ENCODE results near the gene GNG12. TPM values are rescaled to one million over a fixed set of nuclear protein-coding genes. Genes with fewer than 3 reads are reported as not detected.

GNG12 gene
- total and polyA plus RNA-seq, 9 of the 15 experiments (the other 6 are each of a cell fraction or from before 2014, with no cell fraction given), result 2.6 to 6.0 (median 4.1) TPM

DNA sequence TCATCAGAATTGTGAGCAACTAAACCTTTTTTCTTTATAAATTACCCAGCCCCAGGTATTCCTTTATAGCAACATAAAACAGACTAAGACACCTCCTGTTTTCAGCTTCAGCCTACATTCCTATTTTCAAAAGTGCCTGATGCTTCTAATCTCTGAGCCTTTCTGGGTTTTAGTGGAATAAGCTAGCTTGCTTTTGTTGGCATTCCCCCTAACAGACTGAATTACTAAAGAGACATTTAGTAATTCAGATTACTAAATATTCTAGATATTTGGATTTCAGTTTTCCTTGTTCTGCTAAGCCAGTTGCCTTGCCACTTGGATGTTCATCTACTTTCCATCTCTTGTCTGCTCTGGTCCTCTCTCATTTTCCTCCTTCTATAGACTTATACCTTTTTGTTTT, 10.5 kb upstream of the GNG12 start:
- no peaks in the 10 kb centered on the region for H3K9me1 ChIP-seq (ENCODE audit: control insufficient read depth, insufficient read depth, low read length)
- no peaks in the 10 kb centered on the region for H3K9me3 ChIP-seq (replicated peaks; ENCODE audit: control insufficient read depth, insufficient read depth, low read depth, low read length)
- no TSS peak for BruUV-seq (replicated peaks)
- no peak for ATAC-seq
- H3K36me3 ChIP-seq (ENCODE audit: control insufficient read depth, insufficient read depth, low read length), result no peaks in the 10 kb centered on the region
- DNase-seq (ENCODE audit: extremely low read depth in 1 of 4, low spot score in 3 of 4), result no peak
- POLR2A ChIA-PET, result no interaction called here
- H3K9ac ChIP-seq (ENCODE audit: insufficient read depth in 1 of 2, low read depth in 2 of 2, low read length in 2 of 2), result no peak overlapping the region
- no peak overlapping the region for H3K4me2 ChIP-seq (ENCODE audit: insufficient read depth, low read length)
- H4K20me1 ChIP-seq (replicated peaks; ENCODE audit: control insufficient read depth, insufficient read depth, low read length), result no peaks in the 10 kb centered on the region
- H3K27ac ChIP-seq (ENCODE audit: extremely low read depth, low read depth, low read length), result no peak overlapping the region
- H3K27me3 ChIP-seq (ENCODE audit: control insufficient read depth in 2 of 2, insufficient read depth in 2 of 2, low read length in 2 of 2), result peaks cover 0 to 4% of the 10 kb centered on the region in 2 experiments; a peak in 1 of 5 replicates
- intact Hi-C loops (cut with micrococcal nuclease), result no loop called here
- H3K4me1 ChIP-seq (replicated peaks in 1 of 2; ENCODE audit: control insufficient read depth in 2 of 2, insufficient read depth in 2 of 2, low read length in 2 of 2), result no peaks in the 10 kb centered on the region
- TF ChIP-seq DIDO1 (tag; IDR thresholded peaks at IDR 0.05; ENCODE audit: low read depth), result no peak
- no peak for TF ChIP-seq NUFIP1 (IDR thresholded peaks at IDR 0.05; ENCODE audit: partially characterized antibody)
- TF ChIP-seq NCOA4 (IDR thresholded peaks at IDR 0.05; ENCODE audit: partially characterized antibody), result no peak
- TF ChIP-seq, protein P1, sequence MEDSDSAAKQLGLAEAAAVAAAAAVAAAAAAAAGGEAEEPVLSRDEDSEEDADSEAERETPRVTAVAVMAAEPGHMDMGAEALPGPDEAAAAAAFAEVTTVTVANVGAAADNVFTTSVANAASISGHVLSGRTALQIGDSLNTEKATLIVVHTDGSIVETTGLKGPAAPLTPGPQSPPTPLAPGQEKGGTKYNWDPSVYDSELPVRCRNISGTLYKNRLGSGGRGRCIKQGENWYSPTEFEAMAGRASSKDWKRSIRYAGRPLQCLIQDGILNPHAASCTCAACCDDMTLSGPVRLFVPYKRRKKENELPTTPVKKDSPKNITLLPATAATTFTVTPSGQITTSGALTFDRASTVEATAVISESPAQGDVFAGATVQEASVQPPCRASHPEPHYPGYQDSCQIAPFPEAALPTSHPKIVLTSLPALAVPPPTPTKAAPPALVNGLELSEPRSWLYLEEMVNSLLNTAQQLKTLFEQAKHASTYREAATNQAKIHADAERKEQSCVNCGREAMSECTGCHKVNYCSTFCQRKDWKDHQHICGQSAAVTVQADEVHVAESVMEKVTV (CRISPR knock-in tag; IDR thresholded peaks at IDR 0.05), result no peak
- TF ChIP-seq, protein P2, sequence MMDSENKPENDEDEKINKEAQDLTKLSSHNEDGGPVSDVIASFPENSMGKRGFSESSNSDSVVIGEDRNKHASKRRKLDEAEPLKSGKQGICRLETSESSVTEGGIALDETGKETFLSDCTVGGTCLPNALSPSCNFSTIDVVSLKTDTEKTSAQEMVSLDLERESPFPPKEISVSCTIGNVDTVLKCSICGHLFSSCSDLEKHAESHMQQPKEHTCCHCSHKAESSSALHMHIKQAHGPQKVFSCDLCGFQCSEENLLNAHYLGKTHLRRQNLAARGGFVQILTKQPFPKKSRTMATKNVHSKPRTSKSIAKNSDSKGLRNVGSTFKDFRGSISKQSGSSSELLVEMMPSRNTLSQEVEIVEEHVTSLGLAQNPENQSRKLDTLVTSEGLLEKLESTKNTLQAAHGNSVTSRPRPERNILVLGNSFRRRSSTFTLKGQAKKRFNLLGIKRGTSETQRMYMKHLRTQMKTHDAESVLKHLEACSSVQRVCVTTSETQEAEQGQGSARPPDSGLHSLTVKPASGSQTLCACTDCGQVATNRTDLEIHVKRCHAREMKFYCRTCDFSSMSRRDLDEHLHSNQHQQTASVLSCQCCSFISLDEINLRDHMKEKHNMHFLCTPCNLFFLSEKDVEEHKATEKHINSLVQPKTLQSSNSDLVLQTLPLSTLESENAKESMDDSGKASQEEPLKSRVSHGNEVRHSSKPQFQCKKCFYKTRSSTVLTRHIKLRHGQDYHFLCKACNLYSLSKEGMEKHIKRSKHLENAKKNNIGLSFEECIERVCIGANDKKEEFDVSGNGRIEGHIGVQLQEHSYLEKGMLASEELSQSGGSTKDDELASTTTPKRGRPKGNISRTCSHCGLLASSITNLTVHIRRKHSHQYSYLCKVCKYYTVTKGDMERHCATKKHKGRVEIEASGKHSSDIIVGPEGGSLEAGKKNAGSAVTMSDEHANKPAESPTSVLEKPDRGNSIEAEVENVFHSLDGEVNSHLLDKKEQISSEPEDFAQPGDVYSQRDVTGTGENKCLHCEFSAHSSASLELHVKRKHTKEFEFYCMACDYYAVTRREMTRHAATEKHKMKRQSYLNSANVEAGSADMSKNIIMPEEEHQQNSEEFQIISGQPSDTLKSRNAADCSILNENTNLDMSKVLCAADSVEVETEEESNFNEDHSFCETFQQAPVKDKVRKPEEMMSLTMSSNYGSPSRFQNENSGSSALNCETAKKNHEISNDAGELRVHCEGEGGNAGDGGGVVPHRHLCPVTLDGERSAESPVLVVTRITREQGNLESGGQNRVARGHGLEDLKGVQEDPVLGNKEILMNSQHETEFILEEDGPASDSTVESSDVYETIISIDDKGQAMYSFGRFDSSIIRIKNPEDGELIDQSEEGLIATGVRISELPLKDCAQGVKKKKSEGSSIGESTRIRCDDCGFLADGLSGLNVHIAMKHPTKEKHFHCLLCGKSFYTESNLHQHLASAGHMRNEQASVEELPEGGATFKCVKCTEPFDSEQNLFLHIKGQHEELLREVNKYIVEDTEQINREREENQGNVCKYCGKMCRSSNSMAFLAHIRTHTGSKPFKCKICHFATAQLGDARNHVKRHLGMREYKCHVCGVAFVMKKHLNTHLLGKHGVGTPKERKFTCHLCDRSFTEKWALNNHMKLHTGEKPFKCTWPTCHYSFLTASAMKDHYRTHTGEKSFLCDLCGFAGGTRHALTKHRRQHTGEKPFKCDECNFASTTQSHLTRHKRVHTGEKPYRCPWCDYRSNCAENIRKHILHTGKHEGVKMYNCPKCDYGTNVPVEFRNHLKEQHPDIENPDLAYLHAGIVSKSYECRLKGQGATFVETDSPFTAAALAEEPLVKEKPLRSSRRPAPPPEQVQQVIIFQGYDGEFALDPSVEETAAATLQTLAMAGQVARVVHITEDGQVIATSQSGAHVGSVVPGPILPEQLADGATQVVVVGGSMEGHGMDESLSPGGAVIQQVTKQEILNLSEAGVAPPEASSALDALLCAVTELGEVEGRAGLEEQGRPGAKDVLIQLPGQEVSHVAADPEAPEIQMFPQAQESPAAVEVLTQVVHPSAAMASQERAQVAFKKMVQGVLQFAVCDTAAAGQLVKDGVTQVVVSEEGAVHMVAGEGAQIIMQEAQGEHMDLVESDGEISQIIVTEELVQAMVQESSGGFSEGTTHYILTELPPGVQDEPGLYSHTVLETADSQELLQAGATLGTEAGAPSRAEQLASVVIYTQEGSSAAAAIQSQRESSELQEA (IDR thresholded peaks at IDR 0.05; ENCODE audit: low read depth), result no peak
- TF ChIP-seq, protein P3, sequence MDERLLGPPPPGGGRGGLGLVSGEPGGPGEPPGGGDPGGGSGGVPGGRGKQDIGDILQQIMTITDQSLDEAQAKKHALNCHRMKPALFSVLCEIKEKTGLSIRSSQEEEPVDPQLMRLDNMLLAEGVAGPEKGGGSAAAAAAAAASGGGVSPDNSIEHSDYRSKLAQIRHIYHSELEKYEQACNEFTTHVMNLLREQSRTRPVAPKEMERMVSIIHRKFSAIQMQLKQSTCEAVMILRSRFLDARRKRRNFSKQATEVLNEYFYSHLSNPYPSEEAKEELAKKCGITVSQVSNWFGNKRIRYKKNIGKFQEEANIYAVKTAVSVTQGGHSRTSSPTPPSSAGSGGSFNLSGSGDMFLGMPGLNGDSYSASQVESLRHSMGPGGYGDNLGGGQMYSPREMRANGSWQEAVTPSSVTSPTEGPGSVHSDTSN (CRISPR knock-in tag; IDR thresholded peaks at IDR 0.05; ENCODE audit: low read depth), result no peak
- TF ChIP-seq, protein P3 (tag; conservative IDR thresholded peaks at IDR 0.05; ENCODE audit: low read depth), result no peak
- no peak for TF ChIP-seq ZNF3 (CRISPR knock-in tag; IDR thresholded peaks at IDR 0.05)
- no peak overlapping the region for H3K4me3 ChIP-seq
- in situ Hi-C loops (cut with MboI), result no loop called here
- no peak for FAIRE-seq
- no peak overlapping the region for H2AFZ ChIP-seq (ENCODE audit: low read depth, low read length)
- no peaks in the 10 kb centered on the region for H3K79me2 ChIP-seq (ENCODE audit: control insufficient read depth, insufficient read depth, low read length)
- CTCF ChIA-PET (ENCODE audit: low intra/inter-chr PET ratio), result no interaction called here

All from K562 (cell line).